Hematopoietic multipotent progenitor cell treated with erythropoietin and hydrocortisone succinate and interleukin-3 and kit ligand, for 6 days (in vitro differentiated cells): Measurements from ENCODE around the gene COX11.

Source experiments
- DNase-seq: peaks from one replicate; pipeline ENCODE4 v3.0.0-alpha.2; 2015

Gene COX11

GRCh38 chr17:54956791-54957190 is 11.7 kb downstream of the COX11 start:
- DNase-seq = no peak

- DNase-seq = no peak
Measured at GRCh38 chr17:54951286-54951685, 17.2 kb downstream of the COX11 start.

- DNase-seq = no peak
Measured at GRCh38 chr17:54950116-54950515, 18.3 kb downstream of the COX11 start.

GRCh38 chr17:54948380-54948779 is 20.1 kb downstream of the COX11 start:
- DNase-seq = peak; percentile 41

GRCh38 chr17:54947396-54947795 is 21.1 kb downstream of the COX11 start:
- peak; percentile 53 for DNase-seq

GRCh38 chr17:54945671-54946070 is 22.8 kb downstream of the COX11 start:
- peak; percentile 60 for DNase-seq

GRCh38 chr17:54945231-54945630 is 23.2 kb downstream of the COX11 start:
- peak; percentile 38 for DNase-seq

GRCh38 chr17:54944796-54945195 is 23.7 kb downstream of the COX11 start:
- peak; percentile 80 for DNase-seq

- peak; percentile 40 for DNase-seq
Measured at GRCh38 chr17:54941285-54941684, 27.2 kb downstream of the COX11 start.

- no peak for DNase-seq
Measured at GRCh38 chr17:54937426-54937825, 31.0 kb downstream of the COX11 start.

GRCh38 chr17:54937018-54937417 is 31.4 kb downstream of the COX11 start:
- no peak for DNase-seq

GRCh38 chr17:54935471-54935870 is 33.0 kb downstream of the COX11 start:
- no peak for DNase-seq

- DNase-seq = peak; percentile 48
Measured at GRCh38 chr17:54933921-54934320, 34.5 kb downstream of the COX11 start.

GRCh38 chr17:54932711-54933110 is 35.7 kb downstream of the COX11 start:
- no peak for DNase-seq

- DNase-seq = no peak
Measured at GRCh38 chr17:54927525-54927924, 40.9 kb downstream of the COX11 start.

GRCh38 chr17:54924405-54924804 is 44.0 kb downstream of the COX11 start:
- no peak for DNase-seq

- no peak for DNase-seq
Measured at GRCh38 chr17:54920819-54921218, 47.6 kb downstream of the COX11 start.

- no peak for DNase-seq
Measured at GRCh38 chr17:54919425-54919824, 49.0 kb downstream of the COX11 start.

- DNase-seq = no peak
Measured at GRCh38 chr17:54916721-54917120, 51.7 kb downstream of the COX11 start.
